ENCODE results near the gene AFF3. TPM values are rescaled to one million over a fixed set of nuclear protein-coding genes. Genes with fewer than 3 reads are reported as not detected.

Gene AFF3
- total RNA-seq, 4 donors from 2014 or later, result 3.1 to 5.0 (median 3.7) TPM

DNA sequence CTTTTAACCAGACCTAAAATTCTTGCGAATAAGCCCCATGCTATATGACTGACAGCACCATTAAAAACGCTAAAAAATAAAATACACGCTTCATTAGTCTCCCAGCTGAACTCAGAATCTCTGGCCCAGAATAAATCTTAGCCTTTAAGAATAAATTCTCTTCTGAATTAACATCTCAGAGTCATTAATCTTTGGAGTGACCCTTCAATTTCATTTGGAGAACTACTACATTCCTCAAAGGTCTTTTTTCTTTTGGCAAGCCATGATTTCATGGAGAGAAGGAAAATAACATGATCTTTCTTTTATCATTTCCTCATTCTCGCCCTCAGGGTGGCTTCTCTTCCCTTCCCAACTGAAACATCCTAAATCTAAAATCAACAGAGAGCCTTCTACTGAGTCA is 259.0 kb downstream of the AFF3 start:
- Histone ChIP-seq H3K9me3 (no peaks in the 10 kb centered on the region), H3K27ac (no peak overlapping the region), H3K4me3 (no peak overlapping the region), H3K27me3 (no peaks in the 10 kb centered on the region), H3K36me3 (no peaks in the 10 kb centered on the region), H3K4me1 (no peaks in the 10 kb centered on the region)
- TF ChIP-seq POLR2AphosphoS5 (IDR thresholded peaks at IDR 0.05) (no peak), POLR2A (IDR thresholded peaks at IDR 0.05) (no peak), EP300 (IDR thresholded peaks at IDR 0.05) (no peak)
- TF ChIP-seq, protein P1, sequence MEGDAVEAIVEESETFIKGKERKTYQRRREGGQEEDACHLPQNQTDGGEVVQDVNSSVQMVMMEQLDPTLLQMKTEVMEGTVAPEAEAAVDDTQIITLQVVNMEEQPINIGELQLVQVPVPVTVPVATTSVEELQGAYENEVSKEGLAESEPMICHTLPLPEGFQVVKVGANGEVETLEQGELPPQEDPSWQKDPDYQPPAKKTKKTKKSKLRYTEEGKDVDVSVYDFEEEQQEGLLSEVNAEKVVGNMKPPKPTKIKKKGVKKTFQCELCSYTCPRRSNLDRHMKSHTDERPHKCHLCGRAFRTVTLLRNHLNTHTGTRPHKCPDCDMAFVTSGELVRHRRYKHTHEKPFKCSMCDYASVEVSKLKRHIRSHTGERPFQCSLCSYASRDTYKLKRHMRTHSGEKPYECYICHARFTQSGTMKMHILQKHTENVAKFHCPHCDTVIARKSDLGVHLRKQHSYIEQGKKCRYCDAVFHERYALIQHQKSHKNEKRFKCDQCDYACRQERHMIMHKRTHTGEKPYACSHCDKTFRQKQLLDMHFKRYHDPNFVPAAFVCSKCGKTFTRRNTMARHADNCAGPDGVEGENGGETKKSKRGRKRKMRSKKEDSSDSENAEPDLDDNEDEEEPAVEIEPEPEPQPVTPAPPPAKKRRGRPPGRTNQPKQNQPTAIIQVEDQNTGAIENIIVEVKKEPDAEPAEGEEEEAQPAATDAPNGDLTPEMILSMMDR (IDR thresholded peaks at IDR 0.05), result no peak
- 67% methylated on average over 4 of the region's 4 CpGs for WGBS
- no peak for DNase-seq (ENCODE audit: low spot score in 2 of 2)

DNA sequence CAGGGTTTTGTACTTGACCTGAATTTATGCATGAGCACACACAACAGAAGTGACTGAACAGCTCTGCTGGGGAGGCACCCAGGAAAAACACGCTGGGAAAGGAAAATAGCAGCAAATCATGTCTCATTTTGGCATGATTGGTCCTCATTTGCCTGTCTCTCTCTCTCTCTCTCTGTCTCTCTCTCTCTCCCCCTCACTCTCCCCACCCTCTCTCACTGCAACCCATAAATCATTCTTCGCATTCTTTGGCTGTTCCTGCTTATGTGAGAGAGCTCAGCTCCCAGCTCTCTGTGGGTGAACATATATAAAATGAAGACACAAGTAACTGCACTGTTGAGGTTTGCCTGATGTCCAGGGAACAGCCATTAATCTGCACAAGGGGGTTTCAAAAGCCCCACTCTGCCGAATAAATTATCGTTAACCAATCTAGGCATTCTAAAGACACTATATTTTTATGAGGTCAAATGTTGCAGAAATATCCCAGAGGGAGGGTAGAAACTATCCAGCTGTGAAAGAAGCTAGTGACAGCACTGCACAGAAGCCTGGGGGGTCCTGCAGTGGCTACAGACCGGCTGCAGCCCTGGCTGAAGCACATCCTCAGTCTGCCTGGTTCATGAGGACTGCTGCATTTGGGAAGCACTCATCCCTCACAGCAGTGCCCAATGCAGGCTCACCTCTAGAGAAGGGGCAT is 260.3 kb downstream of the AFF3 start:
- DNase-seq (ENCODE audit: low spot score in 2 of 2), result no peak
- no peaks in the 10 kb centered on the region for H3K27me3 ChIP-seq
- no peaks in the 10 kb centered on the region for H3K4me1 ChIP-seq
- no peaks in the 10 kb centered on the region for H3K9me3 ChIP-seq
- no peak overlapping the region for H3K4me3 ChIP-seq
- no peak for TF ChIP-seq POLR2AphosphoS5 (IDR thresholded peaks at IDR 0.05)
- TF ChIP-seq POLR2A (IDR thresholded peaks at IDR 0.05), result no peak
- TF ChIP-seq, protein P1 (IDR thresholded peaks at IDR 0.05), result no peak
- no peak for TF ChIP-seq EP300 (IDR thresholded peaks at IDR 0.05)
- no peak overlapping the region for H3K27ac ChIP-seq
- H3K36me3 ChIP-seq, result no peaks in the 10 kb centered on the region
- 34% methylated on average over 5 of the region's 5 CpGs for WGBS

DNA sequence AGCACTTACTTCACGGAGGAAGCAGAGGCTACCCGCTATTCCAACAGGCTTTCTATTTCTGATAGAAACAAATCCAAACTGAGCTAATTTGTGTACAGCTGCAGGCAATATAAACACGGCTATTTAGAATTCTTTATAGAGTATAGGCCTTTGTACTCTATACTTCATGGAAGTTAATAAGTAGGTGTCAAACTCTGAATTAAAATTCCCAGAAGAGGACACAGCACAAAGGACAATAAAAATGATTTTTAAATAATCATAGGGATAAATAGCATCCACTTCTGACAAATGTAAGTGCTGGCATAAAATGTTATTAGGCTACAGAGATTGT is 261.5 kb downstream of the AFF3 start:
- 74% methylated on average over 3 of the region's 3 CpGs for WGBS
- H3K9me3 ChIP-seq, result no peaks in the 10 kb centered on the region
- H3K4me1 ChIP-seq, result no peaks in the 10 kb centered on the region
- no peak overlapping the region for H3K27ac ChIP-seq
- TF ChIP-seq EP300 (IDR thresholded peaks at IDR 0.05), result no peak
- H3K27me3 ChIP-seq, result no peaks in the 10 kb centered on the region
- no peak for DNase-seq (ENCODE audit: low spot score in 2 of 2)
- H3K36me3 ChIP-seq, result no peaks in the 10 kb centered on the region
- H3K4me3 ChIP-seq, result no peak overlapping the region

DNA sequence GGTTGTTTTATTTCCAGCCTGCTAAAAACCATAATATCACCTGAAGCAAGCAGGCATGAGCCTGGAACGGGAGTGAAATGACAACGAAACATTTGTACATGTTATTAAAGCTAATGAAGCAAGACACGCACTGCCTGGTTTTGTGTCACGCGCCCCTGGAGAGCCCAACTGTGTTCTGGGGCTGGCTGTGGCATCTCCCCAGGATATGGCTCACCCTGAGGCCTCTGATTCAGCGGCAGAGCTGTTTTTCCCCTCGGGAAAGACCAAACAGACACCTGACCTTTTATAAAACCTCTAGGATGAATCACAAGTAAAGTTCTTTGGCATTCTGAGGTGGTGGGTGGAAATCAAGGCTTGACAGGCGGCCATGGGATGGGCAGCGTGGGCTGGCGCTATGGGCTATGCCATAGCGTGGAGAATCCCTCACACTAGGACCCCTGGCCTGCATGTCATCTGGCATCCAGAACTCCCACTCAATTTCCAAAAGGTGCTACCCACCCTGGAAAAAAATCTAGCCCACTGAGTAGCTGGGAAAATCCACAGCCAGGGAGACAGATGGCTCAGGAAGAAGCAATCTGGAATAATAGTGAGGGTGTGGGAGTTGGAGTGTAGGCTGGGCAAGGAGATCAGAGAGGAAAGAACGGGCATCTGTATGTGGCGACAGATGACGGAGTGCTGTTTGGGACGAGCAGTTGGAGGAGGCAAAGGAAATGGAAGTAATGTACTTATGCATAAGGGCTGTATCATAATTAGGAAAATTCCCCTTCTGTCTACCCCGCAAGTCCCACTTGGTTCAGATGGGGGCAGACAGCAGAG is 262.0 kb downstream of the AFF3 start:
- H3K27ac ChIP-seq, result no peak overlapping the region
- H3K4me1 ChIP-seq, result no peaks in the 10 kb centered on the region
- WGBS, result 79% methylated on average over 16 of the region's 16 CpGs
- H3K36me3 ChIP-seq, result no peaks in the 10 kb centered on the region
- no peak overlapping the region for H3K4me3 ChIP-seq
- TF ChIP-seq EP300 (IDR thresholded peaks at IDR 0.05), result no peak
- TF ChIP-seq POLR2AphosphoS5 (IDR thresholded peaks at IDR 0.05), result no peak
- no peak for DNase-seq (ENCODE audit: low spot score in 2 of 2)
- no peaks in the 10 kb centered on the region for H3K9me3 ChIP-seq
- no peaks in the 10 kb centered on the region for H3K27me3 ChIP-seq

DNA sequence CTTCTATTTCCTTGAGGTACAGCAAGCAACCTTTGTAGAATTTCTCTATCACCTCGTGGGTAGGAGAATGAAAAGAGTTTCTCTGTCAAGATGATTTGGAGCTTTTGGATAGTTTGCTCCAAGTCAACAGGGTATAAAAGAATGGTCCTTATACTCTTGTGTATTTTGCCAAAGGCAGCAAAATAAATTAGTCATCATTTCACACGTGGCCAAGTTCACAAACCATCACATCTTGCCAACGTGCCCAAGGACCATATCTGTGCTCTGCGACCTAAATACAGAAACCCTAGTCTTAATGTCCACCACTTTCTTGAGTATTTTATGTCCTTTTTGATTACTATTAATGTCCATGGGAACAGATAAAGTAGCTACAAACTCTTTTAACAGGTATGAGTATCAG is 262.9 kb downstream of the AFF3 start:
- Histone ChIP-seq H3K36me3 (no peaks in the 10 kb centered on the region), H3K27ac (no peak overlapping the region), H3K27me3 (no peaks in the 10 kb centered on the region), H3K4me1 (no peaks in the 10 kb centered on the region), H3K9me3 (no peaks in the 10 kb centered on the region), H3K4me3 (no peak overlapping the region)
- WGBS, result 42% methylated on average over 4 of the region's 4 CpGs
- DNase-seq (ENCODE audit: low spot score in 2 of 2), result no peak
- no peak for TF ChIP-seq POLR2AphosphoS5 (IDR thresholded peaks at IDR 0.05)
- TF ChIP-seq EP300 (IDR thresholded peaks at IDR 0.05), result no peak
- TF ChIP-seq POLR2A (IDR thresholded peaks at IDR 0.05), result no peak
- TF ChIP-seq, protein P1 (IDR thresholded peaks at IDR 0.05), result no peak

DNA sequence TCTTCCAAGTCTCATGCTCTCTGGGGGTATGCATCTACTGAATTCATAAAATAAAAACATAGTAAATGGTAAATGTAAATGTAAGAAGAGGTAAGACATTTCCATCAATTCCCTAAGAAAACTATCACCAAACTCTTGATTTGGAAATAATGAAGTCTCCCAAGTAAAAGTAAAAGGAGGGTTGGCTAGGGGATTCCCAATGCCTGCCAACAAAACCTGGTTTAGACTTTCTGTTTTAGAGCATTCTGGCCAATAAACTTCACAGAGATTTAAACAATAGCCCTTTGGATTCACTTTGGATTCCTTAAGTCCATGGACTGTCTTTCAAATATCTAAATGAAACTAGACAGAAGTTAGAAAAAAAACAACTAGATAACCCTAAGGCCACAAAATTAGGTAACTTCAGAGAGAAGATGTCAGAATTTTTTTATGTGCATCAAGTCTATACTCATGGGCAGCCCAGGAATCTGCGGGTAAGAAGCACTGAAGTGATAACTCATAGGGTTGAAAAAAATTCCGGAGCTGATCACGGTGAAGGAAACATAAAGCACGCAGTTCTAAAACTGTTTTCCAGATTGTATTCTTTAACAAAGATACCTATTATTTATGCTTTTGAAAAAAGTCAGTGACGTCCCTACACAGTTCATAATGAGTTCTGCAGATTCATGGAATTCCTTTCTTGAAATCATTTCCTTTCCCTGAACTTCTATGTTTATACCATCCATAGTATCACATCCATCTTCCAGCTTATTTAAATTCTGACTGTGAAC is 263.6 kb downstream of the AFF3 start:
- Histone ChIP-seq H3K9me3 (no peaks in the 10 kb centered on the region), H3K27me3 (no peaks in the 10 kb centered on the region), H3K4me1 (no peaks in the 10 kb centered on the region), H3K4me3 (no peak overlapping the region), H3K36me3 (no peaks in the 10 kb centered on the region), H3K27ac (no peak overlapping the region)
- TF ChIP-seq, protein P1 (IDR thresholded peaks at IDR 0.05), result no peak
- TF ChIP-seq POLR2AphosphoS5 (IDR thresholded peaks at IDR 0.05), result no peak
- no peak for TF ChIP-seq EP300 (IDR thresholded peaks at IDR 0.05)
- TF ChIP-seq POLR2A (IDR thresholded peaks at IDR 0.05), result no peak
- DNase-seq (ENCODE audit: low spot score in 2 of 2), result no peak
- WGBS, result 61% methylated on average over 5 of the region's 5 CpGs
